Uterus (tissue), 2 donors: Measurements from ENCODE around the gene POLR2C.

ENCODE experiments used
- POLR2A ChIP-seq, 2 donors: fragments of 450-650 bp; IDR thresholded peaks; one replicate each; pipeline ENCODE4 v1.6.1; 2016; ENCODE audit warnings: antibody characterized with exemption in 2 of 2, mild to moderate bottlenecking in 1 of 2, moderate library complexity in 1 of 2
- TF ChIP-seq, protein P1 (sequence below), 4 experiments: fragments of 200-600 bp in 2 of 4; fragments of 450-650 bp in 2 of 4; sonication (generic) in 2 of 4; IDR thresholded peaks; one replicate each; pipeline ENCODE4 v1.5.1; 2016 to 2019; ENCODE audit warnings: antibody characterized with exemption in 4 of 4, mild to moderate bottlenecking in 2 of 4, moderate library complexity in 1 of 4

DNA sequence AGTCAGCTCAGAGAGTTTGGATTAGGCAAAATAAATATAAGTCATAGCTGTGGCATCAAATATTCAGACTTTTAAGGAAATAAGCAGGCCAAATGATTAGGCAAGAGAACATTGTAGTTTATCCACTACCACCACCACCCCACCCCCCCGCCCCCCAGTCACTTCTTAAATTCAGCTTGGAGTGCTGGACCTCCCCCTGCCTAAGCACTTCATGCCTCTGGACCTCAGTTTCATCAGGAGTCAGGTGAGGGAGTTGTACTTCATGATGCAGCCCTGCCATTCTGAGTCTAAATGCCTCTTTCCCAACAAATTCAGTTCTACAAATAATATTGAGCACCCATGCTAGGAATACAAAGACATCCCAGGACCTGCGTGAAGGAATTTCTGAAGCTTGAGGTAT, 2.0 kb downstream of the POLR2C start:
- TF ChIP-seq POLR2A (IDR thresholded peaks at IDR 0.05) = no peak
- TF ChIP-seq, protein P1, sequence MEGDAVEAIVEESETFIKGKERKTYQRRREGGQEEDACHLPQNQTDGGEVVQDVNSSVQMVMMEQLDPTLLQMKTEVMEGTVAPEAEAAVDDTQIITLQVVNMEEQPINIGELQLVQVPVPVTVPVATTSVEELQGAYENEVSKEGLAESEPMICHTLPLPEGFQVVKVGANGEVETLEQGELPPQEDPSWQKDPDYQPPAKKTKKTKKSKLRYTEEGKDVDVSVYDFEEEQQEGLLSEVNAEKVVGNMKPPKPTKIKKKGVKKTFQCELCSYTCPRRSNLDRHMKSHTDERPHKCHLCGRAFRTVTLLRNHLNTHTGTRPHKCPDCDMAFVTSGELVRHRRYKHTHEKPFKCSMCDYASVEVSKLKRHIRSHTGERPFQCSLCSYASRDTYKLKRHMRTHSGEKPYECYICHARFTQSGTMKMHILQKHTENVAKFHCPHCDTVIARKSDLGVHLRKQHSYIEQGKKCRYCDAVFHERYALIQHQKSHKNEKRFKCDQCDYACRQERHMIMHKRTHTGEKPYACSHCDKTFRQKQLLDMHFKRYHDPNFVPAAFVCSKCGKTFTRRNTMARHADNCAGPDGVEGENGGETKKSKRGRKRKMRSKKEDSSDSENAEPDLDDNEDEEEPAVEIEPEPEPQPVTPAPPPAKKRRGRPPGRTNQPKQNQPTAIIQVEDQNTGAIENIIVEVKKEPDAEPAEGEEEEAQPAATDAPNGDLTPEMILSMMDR (IDR thresholded peaks at IDR 0.05) = no peak
